GM21367 (cell line): ENCODE results near the gene CRADD.

Experiments
- ATAC-seq: cut with Tn5 transposase; IDR thresholded peaks from one replicate; pipeline ENCODE4 v1.9.1; 2021; ENCODE audit not compliant: unreplicated experiment

CRADD gene

DNA sequence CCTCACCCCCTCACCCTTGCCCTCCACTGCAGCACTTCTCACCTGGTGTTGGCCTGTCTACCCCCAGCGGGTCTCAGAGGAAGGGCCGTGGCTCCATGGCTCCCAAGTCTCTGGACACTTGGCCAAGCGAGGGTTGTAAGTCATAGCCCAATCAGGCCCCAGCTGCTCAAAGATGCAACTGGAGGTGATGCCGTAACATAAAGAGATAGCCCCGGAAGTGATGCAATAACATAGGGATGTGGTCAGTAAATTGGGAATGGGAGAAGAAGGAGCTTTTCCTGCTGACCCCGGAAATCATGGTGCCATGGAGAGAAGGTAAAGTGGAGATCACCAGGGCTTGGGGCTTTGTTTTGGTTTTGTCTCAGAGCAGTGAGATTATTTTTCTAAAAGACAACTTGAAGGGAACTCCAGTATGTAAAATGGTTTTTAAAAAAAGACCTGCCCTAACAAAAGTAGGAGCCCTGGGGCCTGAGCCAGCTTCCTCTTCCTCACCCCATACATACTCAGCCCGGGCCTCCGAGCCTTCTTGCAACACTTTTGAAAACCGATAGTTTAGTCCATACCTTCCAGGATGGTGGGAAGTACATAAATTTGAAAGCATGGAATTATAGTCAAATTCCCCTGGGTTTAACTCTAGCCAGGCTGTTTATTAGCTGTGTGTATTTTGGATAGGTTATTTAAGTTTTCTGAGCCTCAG, 212.5 kb downstream of the CRADD start:
- no peak for ATAC-seq

DNA sequence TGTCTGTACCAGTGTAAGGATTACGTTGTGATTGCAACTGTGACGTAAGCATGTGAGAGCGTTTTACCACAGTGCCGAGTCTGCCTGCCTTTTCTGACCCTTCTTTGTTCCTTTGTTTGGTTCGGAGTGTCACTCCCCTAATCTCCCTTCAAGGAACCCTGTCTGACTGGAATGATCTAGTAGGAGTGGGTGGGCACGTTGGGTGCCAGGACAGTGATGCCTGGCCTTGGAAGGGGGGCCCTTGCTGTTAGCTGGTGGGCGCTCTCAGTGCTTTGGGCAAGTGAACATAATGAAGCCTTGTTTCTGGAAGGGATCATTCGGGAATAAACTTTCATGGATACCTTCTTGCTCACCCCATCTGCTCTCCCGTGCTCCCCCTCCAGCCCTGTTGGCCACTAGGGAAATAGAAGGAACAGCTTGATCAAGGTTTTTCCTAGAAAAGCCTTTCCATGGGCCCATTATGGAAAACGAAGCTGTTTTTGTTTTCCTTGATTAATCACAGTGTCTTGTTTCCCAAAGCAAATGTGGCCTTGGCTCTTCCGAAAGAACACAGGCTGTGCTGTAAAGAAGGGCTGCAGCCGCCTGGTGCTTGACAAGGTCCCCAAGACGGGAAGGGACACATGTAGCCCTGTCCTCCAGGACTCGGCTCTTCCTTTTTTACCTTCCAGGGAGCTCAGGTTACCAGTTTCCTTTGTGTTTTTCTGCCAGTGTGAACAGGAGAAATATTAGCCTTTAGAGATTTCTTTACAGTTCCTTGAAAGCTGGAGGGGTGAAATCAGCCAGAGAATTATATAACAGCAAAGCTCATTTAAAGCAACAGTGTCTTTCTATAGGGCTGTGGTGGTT, 215.5 kb downstream of the CRADD start:
- ATAC-seq: no peak

DNA sequence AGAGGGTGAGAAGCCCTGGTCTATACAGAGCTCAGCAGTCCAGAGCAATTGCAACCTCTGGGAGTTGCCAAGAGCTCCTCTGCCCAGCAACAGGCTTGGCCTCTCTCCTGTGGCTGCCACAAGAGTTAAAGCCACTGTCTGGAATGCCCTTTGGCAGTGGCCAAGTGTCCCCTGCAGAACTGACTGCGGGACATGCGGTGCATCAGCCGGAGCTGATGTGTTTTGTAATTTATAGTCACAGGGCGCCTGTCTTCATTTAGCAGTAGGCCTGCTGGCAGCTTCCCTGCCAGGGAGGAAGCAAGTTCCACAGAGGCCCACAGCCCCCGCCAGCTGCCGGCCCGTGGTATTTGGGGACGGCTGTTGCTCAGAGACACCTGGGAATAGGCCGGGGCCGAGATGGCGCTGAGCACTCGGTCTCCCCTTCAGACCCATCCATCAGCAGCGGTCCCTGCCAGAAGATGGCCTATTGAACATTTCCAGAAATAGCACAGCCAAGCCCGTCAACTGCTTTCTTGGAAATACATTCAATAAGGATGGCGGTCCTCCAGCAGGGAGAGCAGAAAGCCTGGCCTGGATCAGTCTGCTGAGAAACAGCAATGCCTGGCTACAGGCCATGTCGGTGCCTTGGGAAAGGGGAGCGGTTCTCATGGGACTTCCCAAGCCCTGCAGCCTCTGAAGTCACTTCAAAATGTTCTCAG, 217.4 kb downstream of the CRADD start:
- no peak for ATAC-seq

DNA sequence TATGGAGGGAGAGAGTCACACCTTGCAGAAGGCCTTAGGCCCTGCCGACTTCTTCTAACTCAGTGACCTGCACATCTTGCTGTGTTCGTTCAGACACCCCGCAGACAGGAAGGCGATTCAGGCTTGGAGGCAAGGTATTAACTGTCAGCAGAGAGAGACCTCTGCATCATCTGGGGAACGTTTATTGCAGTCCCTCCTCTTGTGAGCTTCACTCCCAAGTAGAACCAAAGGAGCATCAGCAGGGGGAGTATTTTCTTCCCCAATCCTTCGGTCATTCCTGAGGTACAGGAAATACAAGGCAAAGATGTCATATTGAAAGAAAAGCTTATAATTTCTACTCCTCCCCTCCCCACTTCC, 217.9 kb downstream of the CRADD start:
- no peak for ATAC-seq

DNA sequence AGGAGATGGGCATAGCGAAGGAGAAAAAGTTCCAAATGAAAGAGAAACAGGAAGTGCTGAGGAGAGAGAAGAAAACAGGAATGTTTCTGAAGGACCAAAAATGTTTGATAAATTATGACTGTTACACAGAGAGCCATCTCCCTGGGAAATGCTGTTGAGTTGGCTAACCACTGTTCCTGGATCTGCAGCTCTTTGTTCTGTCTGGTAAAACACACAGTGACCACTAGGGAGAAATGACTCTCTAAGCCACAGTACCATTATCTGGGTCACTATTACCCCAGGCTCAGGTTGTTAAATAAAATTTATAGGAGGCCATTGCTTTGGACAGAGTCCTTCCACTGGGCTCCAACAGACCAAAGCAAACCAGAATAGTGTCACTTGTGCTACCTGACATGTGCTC, 219.3 kb downstream of the CRADD start:
- no peak for ATAC-seq

DNA sequence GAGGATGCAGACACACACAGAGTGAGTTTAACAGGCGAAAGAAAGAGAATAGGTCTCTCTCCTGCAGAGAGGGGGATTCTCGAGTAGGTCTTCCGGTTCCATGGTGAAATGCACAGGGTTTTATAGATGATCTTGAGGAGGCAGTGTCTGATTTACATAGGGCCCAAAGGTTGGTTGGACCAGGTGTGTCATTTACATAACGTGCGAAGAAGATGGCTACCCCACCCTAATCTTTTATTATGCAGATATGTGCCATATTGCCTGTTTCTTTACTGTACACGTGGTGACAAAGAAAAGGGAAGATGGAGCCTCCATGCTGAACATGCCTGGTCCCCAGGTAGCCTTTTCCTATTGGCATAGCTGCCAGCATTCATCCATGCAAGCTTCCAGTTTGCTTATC, 219.8 kb downstream of the CRADD start:
- ATAC-seq: no peak

DNA sequence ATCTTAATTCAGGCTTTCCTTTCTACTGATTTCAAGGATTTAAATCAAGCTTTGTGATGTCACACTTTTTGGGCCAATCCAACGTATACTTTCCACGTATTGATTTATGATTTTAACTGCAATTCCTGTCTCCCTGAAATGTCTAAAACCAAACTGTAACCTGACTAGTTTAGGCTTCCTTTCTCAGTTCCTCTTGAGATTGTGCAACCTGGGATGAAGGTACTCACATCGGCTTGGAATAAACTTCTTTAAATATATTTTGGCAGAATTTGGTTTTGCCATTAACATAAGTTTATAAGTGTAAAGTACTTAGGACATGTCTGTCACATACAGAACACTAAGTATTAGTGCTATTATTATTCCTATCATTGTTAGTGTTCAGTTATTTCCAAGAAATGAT, 224.6 kb downstream of the CRADD start:
- ATAC-seq: no peak

DNA sequence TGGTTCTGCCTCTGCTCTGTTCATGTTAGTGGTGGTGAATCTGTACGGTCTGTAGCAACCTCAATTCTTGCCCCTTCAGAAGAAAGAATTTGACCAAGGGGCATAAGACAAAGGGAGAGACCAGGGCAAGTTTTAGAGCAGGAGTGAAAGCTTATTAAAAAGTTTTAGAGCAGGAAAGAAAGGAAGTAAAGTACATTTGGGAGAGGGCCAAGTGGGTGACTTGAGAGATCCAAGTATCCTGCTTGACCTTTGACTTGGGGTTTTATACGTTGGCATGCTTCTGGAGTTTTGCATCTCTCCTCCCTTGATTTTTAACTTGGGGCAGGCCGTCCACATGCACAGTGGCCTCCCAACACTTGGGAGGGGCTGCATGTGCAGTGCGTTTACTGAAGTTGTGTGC, 225.0 kb downstream of the CRADD start:
- no peak for ATAC-seq

DNA sequence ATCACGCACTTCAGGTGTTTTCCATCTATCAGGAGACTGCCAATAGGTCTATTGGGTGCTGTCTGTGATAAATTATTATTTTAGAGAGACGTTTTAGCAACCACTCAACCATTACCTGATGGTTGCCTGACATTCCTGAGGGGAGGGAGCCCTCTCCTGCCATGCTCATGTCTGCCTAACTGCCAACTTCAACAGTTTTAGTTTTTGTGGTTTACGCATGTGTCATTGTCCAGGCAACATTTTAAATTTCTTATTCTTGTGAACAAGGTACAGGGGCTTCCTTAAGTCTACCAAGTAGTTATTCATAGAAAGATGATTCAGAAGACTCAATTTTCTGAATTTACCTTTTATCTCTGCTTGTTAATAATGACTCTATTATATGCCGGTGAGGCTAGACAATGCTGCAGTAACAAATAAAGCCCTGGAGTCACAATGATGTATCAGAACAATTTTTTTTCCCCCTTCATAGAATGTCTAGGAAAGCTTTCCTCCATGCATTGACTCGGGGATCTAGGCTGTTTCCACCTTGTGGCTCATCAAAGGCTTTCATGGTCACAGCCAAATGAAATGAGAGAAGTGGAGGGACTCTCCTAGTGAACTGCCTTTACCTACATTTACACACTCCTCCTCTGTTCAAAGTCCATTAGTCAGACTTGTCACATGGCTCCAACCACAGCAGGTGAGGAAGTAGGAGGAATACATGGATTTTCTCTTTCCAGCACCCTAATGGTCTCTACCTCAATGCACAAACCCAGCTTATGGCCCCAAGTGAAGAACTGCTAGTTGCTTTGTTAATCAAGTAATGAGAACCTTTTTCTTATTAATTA, 225.8 kb downstream of the CRADD start:
- ATAC-seq: no peak

DNA sequence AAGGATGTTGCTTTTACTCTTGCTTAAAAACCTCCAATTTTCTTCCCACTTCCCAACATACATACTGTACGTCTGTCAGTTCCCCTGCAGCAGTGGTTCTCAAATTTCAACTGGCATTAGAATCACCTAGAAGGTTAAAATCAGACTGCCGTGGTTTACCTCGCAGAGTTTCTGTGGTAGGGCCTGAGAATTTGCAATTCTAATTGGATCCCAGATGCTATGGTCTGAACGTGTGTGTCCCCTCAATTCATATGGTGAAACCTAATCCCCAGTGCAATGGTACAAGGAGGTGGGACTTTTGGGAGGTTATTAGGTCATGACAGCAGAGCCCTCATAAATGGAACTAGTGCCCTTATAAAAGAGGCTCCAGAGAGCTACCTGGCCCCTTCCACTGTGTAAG, 226.9 kb downstream of the CRADD start:
- ATAC-seq: no peak

DNA sequence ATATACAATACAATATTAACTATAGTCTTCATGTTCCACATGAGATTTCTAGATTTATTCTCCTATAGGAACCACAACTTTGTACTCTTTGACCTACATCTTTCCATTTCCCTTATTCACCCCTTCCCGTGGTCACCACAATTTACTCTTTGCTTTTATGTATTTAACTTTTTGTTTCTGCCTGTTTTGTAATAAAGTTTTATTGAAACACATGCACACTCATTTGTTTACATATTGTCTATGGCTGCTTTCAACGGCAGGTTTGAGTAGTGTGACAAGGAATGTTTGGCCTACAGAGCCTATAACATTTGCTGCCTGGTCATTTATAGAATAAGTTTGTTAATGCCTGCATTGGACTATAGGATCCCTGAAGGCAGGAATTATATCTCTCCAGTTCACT, 231.1 kb downstream of the CRADD start:
- ATAC-seq: no peak

DNA sequence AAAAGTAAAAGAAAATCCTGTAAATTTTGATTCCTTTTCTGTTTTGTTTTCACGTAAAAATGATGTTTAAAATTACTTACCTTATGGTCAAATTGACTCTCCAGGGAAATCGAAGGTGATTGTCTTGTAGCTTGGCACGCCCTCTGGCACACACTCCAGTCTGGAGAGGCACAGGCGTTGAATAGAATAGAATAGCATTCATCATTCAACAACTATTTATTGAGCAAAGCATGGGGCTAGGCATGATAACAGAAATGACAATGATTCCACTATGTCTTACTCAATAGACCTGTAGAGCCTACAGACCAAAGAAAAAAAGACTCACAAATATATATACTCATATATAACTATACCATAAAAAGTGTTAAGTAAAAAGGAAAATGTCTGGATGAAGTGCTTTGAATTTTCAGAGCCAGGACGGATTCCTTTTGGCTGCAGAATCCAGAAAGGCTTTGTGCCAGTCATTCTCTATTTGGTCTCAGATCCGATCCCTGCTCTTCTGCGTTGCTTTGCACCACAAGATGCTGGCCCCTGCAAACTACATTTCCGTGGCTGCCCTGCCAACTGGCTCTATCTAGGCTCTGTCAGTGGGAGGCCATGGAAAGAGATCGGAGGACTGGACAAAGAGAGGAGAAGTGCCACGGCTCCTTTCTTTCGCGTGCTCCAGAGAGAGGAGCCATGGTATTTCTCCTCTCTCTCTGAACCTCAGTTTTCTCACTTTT, 231.8 kb downstream of the CRADD start:
- no peak for ATAC-seq

DNA sequence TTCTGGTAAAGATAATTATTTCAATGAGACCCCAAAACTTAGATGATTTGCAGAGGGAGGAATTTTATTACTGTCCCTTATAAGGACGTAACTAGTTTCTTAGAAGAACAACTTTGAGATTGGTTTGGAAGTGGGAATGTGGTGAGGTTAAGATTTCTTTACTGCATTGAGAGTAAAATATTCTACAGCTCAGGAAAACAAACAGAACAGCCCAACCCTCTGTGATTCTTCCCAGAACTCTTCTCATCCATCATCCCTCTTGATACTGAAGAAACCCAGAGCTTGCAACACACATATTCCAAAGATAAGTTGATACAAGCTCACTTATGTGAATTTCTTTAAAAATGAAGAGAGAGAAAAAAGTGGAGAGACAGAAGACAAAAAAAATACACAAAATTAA, 234.2 kb downstream of the CRADD start:
- no peak for ATAC-seq

DNA sequence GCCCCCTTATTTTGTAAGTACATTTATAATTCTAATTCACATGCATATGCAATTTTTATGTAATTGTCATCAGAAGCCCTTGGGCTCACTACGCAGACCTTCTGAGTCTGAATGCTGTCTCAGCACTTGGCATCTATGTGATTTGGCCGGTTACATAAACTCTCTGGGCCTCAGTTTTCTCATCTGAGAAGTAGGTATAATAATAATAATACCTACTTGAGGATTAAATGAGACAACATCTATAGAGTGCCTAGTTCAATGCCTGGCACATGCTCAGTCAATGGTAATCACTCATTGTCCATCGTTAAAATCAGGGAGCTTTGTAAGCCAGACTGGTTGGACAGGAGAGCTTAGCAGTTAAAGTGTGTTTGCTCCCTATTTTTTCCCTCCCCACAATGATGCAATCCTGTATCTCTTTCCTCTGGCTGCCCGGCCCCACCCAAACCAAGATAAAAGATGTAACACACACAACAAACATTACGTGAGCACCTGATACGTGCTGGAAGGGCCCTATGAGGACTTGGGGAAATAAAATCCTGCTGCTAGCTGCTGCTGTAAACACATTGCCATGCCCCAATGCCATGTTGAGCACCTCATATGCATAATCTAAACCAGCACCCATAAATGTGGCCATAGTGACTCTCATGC, 235.0 kb downstream of the CRADD start:
- ATAC-seq: no peak

DNA sequence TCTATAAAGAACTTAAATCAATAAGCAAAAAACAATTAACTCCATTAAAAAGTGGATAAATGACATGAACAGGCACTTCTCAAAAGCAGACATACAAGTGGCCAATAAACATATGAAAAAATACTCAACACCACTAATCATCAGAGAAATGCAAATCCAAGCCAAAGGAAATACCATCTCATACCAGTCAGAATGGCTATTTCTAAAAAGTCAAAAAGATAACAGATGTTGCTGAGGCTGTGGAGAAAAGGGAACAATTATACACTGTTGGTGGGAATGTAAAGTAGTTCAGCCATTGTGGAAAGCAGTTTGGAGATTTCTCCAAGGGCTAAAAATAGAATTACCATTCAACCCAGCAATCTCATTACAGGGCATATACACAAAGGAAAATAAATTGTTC, 236.7 kb downstream of the CRADD start:
- ATAC-seq: no peak

DNA sequence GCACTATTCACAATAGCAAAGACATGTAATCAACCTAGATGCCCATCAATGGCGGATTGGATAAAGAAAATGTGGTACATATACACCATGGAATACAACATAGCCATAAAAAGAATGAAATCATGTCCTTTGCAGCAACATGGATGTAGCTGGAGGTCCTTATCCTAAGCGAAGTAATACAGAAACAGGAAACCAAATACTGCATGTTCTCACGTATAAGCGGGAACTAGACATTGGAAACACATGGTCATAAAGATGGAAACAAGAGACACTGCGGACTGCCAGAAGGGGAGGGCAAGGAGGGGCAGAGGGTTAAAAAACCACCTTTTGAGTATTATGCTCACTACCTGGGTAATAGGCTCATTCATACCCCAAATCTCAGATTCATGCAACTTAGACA, 237.1 kb downstream of the CRADD start:
- no peak for ATAC-seq

DNA sequence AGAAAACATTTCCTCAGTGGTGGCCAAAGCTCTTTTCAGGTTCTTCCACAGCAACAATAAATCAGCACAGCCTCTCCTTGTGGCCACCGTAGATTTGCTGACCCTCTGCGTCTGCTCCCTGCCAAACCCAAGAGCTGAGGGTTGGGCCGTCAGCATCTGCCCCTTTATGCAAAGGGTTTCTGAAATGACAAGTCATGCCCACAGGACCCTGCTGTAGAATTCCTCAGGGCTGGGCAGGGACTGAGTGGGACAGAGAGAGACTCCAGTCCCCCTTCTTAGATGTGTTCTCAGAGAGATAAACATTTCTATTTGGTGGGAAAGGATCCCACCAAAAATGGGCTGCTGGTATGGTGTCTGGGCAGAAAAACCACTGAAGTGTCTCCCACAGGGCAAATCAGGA, 238.2 kb downstream of the CRADD start:
- ATAC-seq: no peak

DNA sequence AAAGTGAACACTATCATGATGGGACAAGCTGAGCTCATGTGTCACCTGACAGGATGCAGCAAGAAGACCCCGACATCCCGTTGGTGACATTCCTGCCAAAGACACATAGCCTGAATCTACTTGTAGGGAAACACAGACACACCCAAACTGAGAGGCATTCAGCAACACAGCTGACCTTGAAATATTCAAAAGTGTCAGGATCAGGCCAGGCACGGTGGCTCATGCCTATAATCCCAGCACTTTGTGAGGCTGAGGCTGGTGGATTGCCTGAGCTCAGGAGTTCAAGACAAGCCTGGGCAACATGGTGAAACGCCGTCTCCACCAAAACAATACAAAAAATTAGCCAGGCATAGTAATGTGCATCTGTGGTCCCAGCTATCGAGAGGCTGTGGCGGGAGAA, 239.2 kb downstream of the CRADD start:
- no peak for ATAC-seq

DNA sequence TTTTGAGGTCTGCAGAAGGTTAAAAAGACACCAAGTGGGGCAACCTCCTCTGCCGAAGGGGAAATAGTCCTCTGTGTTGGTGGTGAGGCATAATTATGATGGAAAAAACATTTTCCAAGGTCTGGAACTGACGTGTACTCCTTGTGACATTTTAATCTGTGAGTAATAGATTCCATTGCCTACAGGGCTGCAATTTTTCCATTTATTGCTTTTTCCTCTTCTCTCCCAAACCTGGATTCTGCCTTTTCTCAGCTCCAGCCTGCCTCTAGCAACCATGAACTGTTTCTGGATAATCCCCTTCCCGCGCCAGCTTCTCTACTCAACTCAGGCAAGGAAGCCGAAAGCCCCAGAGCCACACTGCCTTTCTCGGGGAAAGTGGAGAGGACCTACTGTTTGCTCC, 241.1 kb downstream of the CRADD start:
- no peak for ATAC-seq

DNA sequence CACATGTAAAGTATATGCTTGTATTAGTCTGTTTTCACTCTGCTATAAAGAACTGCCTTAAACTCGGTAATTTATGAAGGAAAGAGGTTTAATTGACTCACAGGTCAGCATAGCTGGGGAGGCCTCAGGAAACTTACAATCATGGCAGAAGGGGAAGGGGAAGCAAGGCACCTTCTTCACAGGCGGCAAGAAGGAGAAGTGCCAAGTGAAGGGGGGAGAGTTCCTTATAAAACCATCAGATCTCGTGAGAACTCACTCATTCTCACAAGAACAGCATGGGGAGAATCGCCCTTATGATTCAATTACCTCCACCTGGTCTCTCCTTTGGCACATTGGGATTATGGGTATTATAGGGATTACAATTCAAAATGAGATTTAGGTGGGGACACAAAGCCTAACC, 241.7 kb downstream of the CRADD start:
- ATAC-seq: no peak
